Neural progenitor cell (in vitro differentiated cells): ENCODE data around the gene COX6B1.
"Not testable (repeated sequence)": the region's sequence is repeated elsewhere in the genome, so short reads cannot be mapped to it uniquely, and the experiment has no call there.

Source experiments
- CTCF ChIP-seq: fragments of 200-600 bp; sonication (generic); IDR thresholded peaks from 2 replicates; pipeline ENCODE4 v1.5.1; 2017; ENCODE audit warnings: antibody characterized with exemption, mild to moderate bottlenecking
- EZH2phosphoT487 ChIP-seq: fragments of 200-600 bp; sonication (generic); IDR thresholded peaks from 2 replicates; pipeline ENCODE4 v1.6.1; 2017; ENCODE audit warnings: antibody characterized with exemption

- TF ChIP-seq CTCF, EZH2phosphoT487: not testable (repeated sequence)
Observed at GRCh38 chr19:35654828-35655227, 6.7 kb downstream of the COX6B1 start.
